GM18907 (cell line): Measurements from ENCODE around the gene ADH5.
"Not testable (repeated sequence)": the region's sequence is repeated elsewhere in the genome, so short reads cannot be mapped to it uniquely, and the experiment has no call there.

Experiments
- ATAC-seq: cut with Tn5 transposase; IDR thresholded peaks from one replicate; pipeline ENCODE4 v1.9.1; 2021; ENCODE audit warnings: mild to moderate bottlenecking, moderate library complexity; ENCODE audit not compliant: unreplicated experiment

The ADH5 gene

GRCh38 chr4:99088023-99088449, 552 bp downstream of the ADH5 start:
- ATAC-seq = peak; percentile 36

- no peak for ATAC-seq
Measured at GRCh38 chr4:99084595-99084994, 4.0 kb downstream of the ADH5 start.

GRCh38 chr4:99082192-99082591, 6.4 kb downstream of the ADH5 start:
- no peak for ATAC-seq

- not testable (repeated sequence) for ATAC-seq
Measured at GRCh38 chr4:99080869-99081268, 7.7 kb downstream of the ADH5 start.

GRCh38 chr4:99079625-99080295, 8.8 kb downstream of the ADH5 start:
- no peak for ATAC-seq

- ATAC-seq = no peak
Measured at GRCh38 chr4:99078931-99079624, 9.5 kb downstream of the ADH5 start.

GRCh38 chr4:99078336-99078735, 10.3 kb downstream of the ADH5 start:
- ATAC-seq = no peak

GRCh38 chr4:99077177-99077576, 11.4 kb downstream of the ADH5 start:
- no peak for ATAC-seq

- ATAC-seq = no peak
Measured at GRCh38 chr4:99076292-99076976, 12.2 kb downstream of the ADH5 start.

- no peak for ATAC-seq
Measured at GRCh38 chr4:99074816-99075215, 13.8 kb downstream of the ADH5 start.

- ATAC-seq = no peak
Measured at GRCh38 chr4:99071159-99071558, 17.4 kb downstream of the ADH5 start.

- ATAC-seq = no peak
Measured at GRCh38 chr4:99067617-99068016, 21.0 kb downstream of the ADH5 start.

GRCh38 chr4:99065521-99065920, 23.1 kb downstream of the ADH5 start:
- ATAC-seq = not testable (repeated sequence)

GRCh38 chr4:99062120-99062519, 26.5 kb downstream of the ADH5 start:
- peak; percentile 45 for ATAC-seq

- ATAC-seq = no peak
Measured at GRCh38 chr4:99061048-99061700, 27.4 kb downstream of the ADH5 start.

GRCh38 chr4:99059550-99059949, 29.0 kb downstream of the ADH5 start:
- ATAC-seq = no peak

- ATAC-seq = no peak
Measured at GRCh38 chr4:99058228-99058627, 30.4 kb downstream of the ADH5 start.

- peak; percentile 79 for ATAC-seq
Measured at GRCh38 chr4:99054428-99054994, 34.1 kb downstream of the ADH5 start.

- no peak for ATAC-seq
Measured at GRCh38 chr4:99052902-99053301, 35.7 kb downstream of the ADH5 start.

- ATAC-seq = no peak
Measured at GRCh38 chr4:99047710-99048109, 40.9 kb downstream of the ADH5 start.

- no peak for ATAC-seq
Measured at GRCh38 chr4:99043346-99043745, 45.2 kb downstream of the ADH5 start.
